CD8-positive, alpha-beta memory T cell (primary cell): ENCODE results near the gene FBXL15. TPM values are rescaled to one million over a fixed set of nuclear protein-coding genes. Genes with fewer than 3 reads are reported as not detected.
A peak's percentile ranks its signal among the peaks of the same experiment; 100 is the strongest.

Source experiments
- CTCF ChIA-PET: fragments of 350-600 bp; sonication (Branson Sonifier 250); formaldehyde crosslinking; loops from one replicate; lab custom pipeline; 2021; ENCODE audit warnings: antibody characterized with exemption; lab: Charles Lee
- POLR2A ChIA-PET: fragments of 350-600 bp; sonication (Branson Sonifier 250); formaldehyde crosslinking; loops from one replicate; lab custom pipeline; 2021; ENCODE audit warnings: antibody characterized with exemption; lab: Charles Lee
- DNase-seq, 5 donors: peaks; one replicate each; pipeline versions ENCODE4 v3.0.0 to v3.0.0-alpha.2; 2020 to 2022; ENCODE audit warnings: mixed read lengths in 1 of 5
- H3K27ac ChIP-seq: one replicate; pipeline ENCODE4 v1.7.0; 2013; ENCODE audit warnings: low read depth, mild to moderate bottlenecking, low read length, moderate library complexity
- H3K27me3 ChIP-seq: 2 replicates; pipeline ENCODE4 v1.7.0; 2013; ENCODE audit warnings: low read length, mild to moderate bottlenecking; ENCODE audit not compliant: insufficient read depth, poor library complexity, severe bottlenecking
- H3K36me3 ChIP-seq: 2 replicates; pipeline ENCODE4 v1.7.0; 2013; ENCODE audit warnings: mild to moderate bottlenecking, low read length, moderate library complexity; ENCODE audit not compliant: insufficient read depth
- H3K4me1 ChIP-seq: 2 replicates; pipeline ENCODE4 v1.7.0; 2013; ENCODE audit warnings: mild to moderate bottlenecking, low read length, moderate library complexity; ENCODE audit not compliant: insufficient read depth
- H3K4me3 ChIP-seq: 2 replicates; pipeline ENCODE4 v1.7.0; 2013; ENCODE audit warnings: mild to moderate bottlenecking, low read length
- H3K9me3 ChIP-seq: 2 replicates; pipeline ENCODE4 v1.7.0; 2013; ENCODE audit warnings: mild to moderate bottlenecking, low read length
- H3K27ac Mint-ChIP-seq, 8 donors: one replicate each; pipeline ENCODE4 v1.8.0; 2020 to 2021; ENCODE audit warnings: mixed read lengths in 8 of 8, mild to moderate bottlenecking in 6 of 8, inconsistent platforms in 3 of 8, moderate library complexity in 3 of 8
- H3K27me3 Mint-ChIP-seq, 2 donors: one replicate each; pipeline ENCODE4 v1.8.0; 2020 to 2021; ENCODE audit warnings: mixed read lengths in 2 of 2, mild to moderate bottlenecking in 1 of 2, moderate library complexity in 1 of 2
- H3K36me3 Mint-ChIP-seq, 3 donors: one replicate each; pipeline ENCODE4 v1.8.0; 2020 to 2021; ENCODE audit warnings: mixed read lengths in 3 of 3, inconsistent platforms in 1 of 3, mild to moderate bottlenecking in 1 of 3
- H3K4me1 Mint-ChIP-seq, 3 donors: one replicate each; pipeline ENCODE4 v1.8.0; 2020 to 2021; ENCODE audit warnings: mixed read lengths in 3 of 3, inconsistent platforms in 1 of 3, mild to moderate bottlenecking in 1 of 3
- H3K4me3 Mint-ChIP-seq, 7 donors: one replicate each; pipeline ENCODE4 v1.8.0; 2020 to 2021; ENCODE audit warnings: mixed read lengths in 7 of 7, mild to moderate bottlenecking in 6 of 7, moderate library complexity in 4 of 7, inconsistent platforms in 2 of 7
- H3K9me3 Mint-ChIP-seq, 5 donors: one replicate each; pipeline ENCODE4 v1.8.0; 2020 to 2022; ENCODE audit warnings: mixed read lengths in 5 of 5, mild to moderate bottlenecking in 3 of 5, moderate library complexity in 2 of 5, inconsistent platforms in 1 of 5
- polyA plus RNA-seq: library from polyadenylated mRNA; unstranded; fragments of 300-500 nt; fragmentation: Illumina TruSeq; gene quantifications from one replicate; pipeline ENCODE4 v1.2.3, GENCODE V29; 2021
- total RNA-seq, 2 experiments: library from RNA; stranded (reverse); gene quantifications; one replicate each; pipeline ENCODE4 v1.2.3, GENCODE V29; 2021

The FBXL15 gene
- total and polyA plus RNA-seq, 3 experiments from 2014 or later = 13.5 to 33.4 (median 16.3) TPM

GRCh38 chr10:102394801-102395399 is 25.7 kb upstream of the FBXL15 start:
- Mint-ChIP-seq H3K4me1 (peaks cover 35 to 50% (median 37%) of the 10 kb centered on the region in 3 donors), H3K27ac (peak overlapping the region; percentile 98 to 100 (median 100)), H3K36me3 (peaks cover 0 to 46% (median 1%) of the 10 kb centered on the region in 3 donors), H3K9me3 (no peaks in the 10 kb centered on the region), H3K4me3 (peak overlapping the region; percentile 89 to 97 (median 96)), H3K27me3 (peaks cover 0 to 8% of the 10 kb centered on the region in 2 donors)
- Histone ChIP-seq H3K27me3 (no peaks in the 10 kb centered on the region), H3K27ac (peak overlapping the region; percentile 100), H3K36me3 (no peaks in the 10 kb centered on the region), H3K4me3 (peak overlapping the region; percentile 100), H3K9me3 (no peaks in the 10 kb centered on the region), H3K4me1 (peaks cover 32% of the 10 kb centered on the region)
- POLR2A ChIA-PET = interaction anchor here (0.6 to 4.0 kb wide), 9 partner anchors 25 to 275 kb away, joined by 3 to 30 read pairs (median 4); partner anchors contain the start of genes ACTR1A, C10orf95, FBXL15 and LDB1
- DNase-seq = peak in 1 of 5 donors; percentile 69
- CTCF ChIA-PET = interaction anchor here (0.6 to 5.0 kb wide), 17 partner anchors 9 to 250 kb away, joined by 3 to 34 read pairs (median 4); partner anchors contain the start of genes ACTR1A, C10orf95, SUFU and TRIM8

GRCh38 chr10:102395400-102396316 is 25.0 kb upstream of the FBXL15 start, which contains the start of gene NFKB2:
Gene NFKB2, plus strand, starts transcription at chr10:102395705. Its CDS starts 255 bp downstream, at chr10:102395960.
- peak within 1 kb of the TSS; percentile 100 for H3K4me3 ChIP-seq
- no peaks in the 10 kb centered on the region for H3K27me3 ChIP-seq
- peak within 1 kb of the TSS; percentile 100 for H3K27ac ChIP-seq
- H3K4me1 Mint-ChIP-seq = peaks cover 35 to 54% (median 37%) of the 10 kb centered on the region in 3 donors
- H3K36me3 ChIP-seq = no peaks in the 10 kb centered on the region
- POLR2A ChIA-PET = interaction anchor here (0.6 to 4.0 kb wide), 9 partner anchors 25 to 275 kb away, joined by 3 to 30 read pairs (median 5); partner anchors contain the start of genes ACTR1A, C10orf95, FBXL15 and LDB1
- peak within 1 kb of the TSS; percentile 89 to 97 (median 96) for H3K4me3 Mint-ChIP-seq
- H3K27ac Mint-ChIP-seq = peak within 1 kb of the TSS; percentile 98 to 100 (median 100)
- H3K36me3 Mint-ChIP-seq = peaks cover 0 to 52% (median 0%) of the 10 kb centered on the region in 3 donors
- no peaks in the 10 kb centered on the region for H3K9me3 ChIP-seq
- H3K4me1 ChIP-seq = peaks cover 38% of the 10 kb centered on the region
- peaks cover 0 to 8% of the 10 kb centered on the region in 2 donors for H3K27me3 Mint-ChIP-seq
- CTCF ChIA-PET = interaction anchor here (0.7 to 5.9 kb wide), 16 partner anchors 9 to 249 kb away, joined by 3 to 64 read pairs (median 4); partner anchors contain the start of genes ACTR1A, C10orf95, SUFU and TRIM8
- DNase-seq = peak; percentile 91 to 95 (median 91)
- H3K9me3 Mint-ChIP-seq = no peaks in the 10 kb centered on the region

- Histone ChIP-seq H3K27me3 (no peaks in the 10 kb centered on the region), H3K4me1 (peaks cover 38% of the 10 kb centered on the region), H3K4me3 (peak overlapping the region; percentile 100), H3K9me3 (no peaks in the 10 kb centered on the region), H3K27ac (peak overlapping the region; percentile 100), H3K36me3 (peaks cover 3% of the 10 kb centered on the region)
- peaks cover 0 to 8% of the 10 kb centered on the region in 2 donors for H3K27me3 Mint-ChIP-seq
- peaks cover 35 to 54% (median 37%) of the 10 kb centered on the region in 3 donors for H3K4me1 Mint-ChIP-seq
- CTCF ChIA-PET = interaction anchor here (4.3 to 5.9 kb wide), 3 partner anchors 54 to 165 kb away, joined by 25 to 64 read pairs (median 34); partner anchors contain the start of gene C10orf95
- POLR2A ChIA-PET = interaction anchor here (1.1 to 4.0 kb wide), 5 partner anchors 24 to 248 kb away, joined by 3 to 30 read pairs (median 4); partner anchors contain the start of genes C10orf95, FBXL15 and TRIM8
- H3K36me3 Mint-ChIP-seq = peaks cover 0 to 57% (median 0%) of the 10 kb centered on the region in 3 donors
- peak overlapping the region; percentile 89 to 97 (median 96) for H3K4me3 Mint-ChIP-seq
- peak overlapping the region; percentile 98 to 100 (median 100) for H3K27ac Mint-ChIP-seq
- no peaks in the 10 kb centered on the region for H3K9me3 Mint-ChIP-seq
- no peak for DNase-seq
These were observed 24.4 kb upstream of the FBXL15 start for GRCh38 chr10:102396317-102396650.

- peaks cover 35 to 54% (median 37%) of the 10 kb centered on the region in 3 donors for H3K4me1 Mint-ChIP-seq
- peak overlapping the region; percentile 98 to 100 (median 100) for H3K27ac Mint-ChIP-seq
- no peaks in the 10 kb centered on the region for H3K9me3 Mint-ChIP-seq
- ChIA-PET CTCF (interaction anchor here (1.3 to 5.9 kb wide), 7 partner anchors 16 to 245 kb away, joined by 3 to 64 read pairs (median 25); partner anchors contain the start of genes C10orf95 and FBXL15), POLR2A (interaction anchor here (1.1 to 4.0 kb wide), 3 partner anchors 24 to 166 kb away, joined by 3 to 30 read pairs (median 12); partner anchors contain the start of genes C10orf95 and FBXL15)
- H3K27me3 Mint-ChIP-seq = peaks cover 0 to 8% of the 10 kb centered on the region in 2 donors
- H3K36me3 ChIP-seq = peaks cover 8% of the 10 kb centered on the region
- DNase-seq = no peak
- no peaks in the 10 kb centered on the region for H3K9me3 ChIP-seq
- peaks cover 38% of the 10 kb centered on the region for H3K4me1 ChIP-seq
- H3K36me3 Mint-ChIP-seq = peaks cover 0 to 60% (median 0%) of the 10 kb centered on the region in 3 donors
- peak overlapping the region; percentile 100 for H3K4me3 ChIP-seq
- peak overlapping the region; percentile 100 for H3K27ac ChIP-seq
- peak overlapping the region; percentile 89 to 97 (median 96) for H3K4me3 Mint-ChIP-seq
- H3K27me3 ChIP-seq = no peaks in the 10 kb centered on the region
These were observed 23.9 kb upstream of the FBXL15 start for GRCh38 chr10:102396730-102397151.

- Mint-ChIP-seq H3K36me3 (peaks cover 0 to 66% (median 0%) of the 10 kb centered on the region in 3 donors), H3K27me3 (peaks cover 0 to 8% of the 10 kb centered on the region in 2 donors), H3K4me3 (peak overlapping the region; percentile 89 to 97 (median 96)), H3K9me3 (no peaks in the 10 kb centered on the region), H3K4me1 (peaks cover 35 to 54% (median 36%) of the 10 kb centered on the region in 3 donors), H3K27ac (peak overlapping the region; percentile 98 to 100 (median 100))
- Histone ChIP-seq H3K4me3 (no peak overlapping the region), H3K4me1 (peaks cover 38% of the 10 kb centered on the region), H3K9me3 (no peaks in the 10 kb centered on the region), H3K27ac (no peak overlapping the region), H3K27me3 (no peaks in the 10 kb centered on the region), H3K36me3 (peaks cover 8% of the 10 kb centered on the region)
- ChIA-PET CTCF (interaction anchor here (0.7 to 5.9 kb wide), 13 partner anchors 12 to 246 kb away, joined by 3 to 64 read pairs (median 20); partner anchors contain the start of genes C10orf95, CUEDC2 and FBXL15), POLR2A (interaction anchor here (0.9 to 1.1 kb wide), 2 partner anchors 54 to 92 kb away, joined by 3 to 7 read pairs; partner anchors contain the start of gene C10orf95)
- DNase-seq = no peak
These were observed 23.1 kb upstream of the FBXL15 start for GRCh38 chr10:102397222-102398171.

- Mint-ChIP-seq H3K4me1 (peaks cover 29 to 48% (median 31%) of the 10 kb centered on the region in 3 donors), H3K9me3 (no peaks in the 10 kb centered on the region), H3K4me3 (peak overlapping the region; percentile 43 to 97 (median 73)), H3K36me3 (peaks cover 0 to 68% (median 0%) of the 10 kb centered on the region in 3 donors), H3K27ac (peak overlapping the region; percentile 65 to 100 (median 99)), H3K27me3 (peaks cover 0 to 8% of the 10 kb centered on the region in 2 donors)
- peaks cover 37% of the 10 kb centered on the region for H3K4me1 ChIP-seq
- no peaks in the 10 kb centered on the region for H3K9me3 ChIP-seq
- H3K27me3 ChIP-seq = no peaks in the 10 kb centered on the region
- H3K27ac ChIP-seq = no peak overlapping the region
- POLR2A ChIA-PET = interaction anchor here (0.6 to 1.8 kb wide), 8 partner anchors 11 to 996 kb away, joined by 3 to 8 read pairs (median 5); no protein-coding TSS in a partner anchor
- peaks cover 8% of the 10 kb centered on the region for H3K36me3 ChIP-seq
- CTCF ChIA-PET = interaction anchor here (0.7 to 5.9 kb wide), 30 partner anchors 9 to 257 kb away, joined by 3 to 64 read pairs (median 7); partner anchors contain the start of genes C10orf95, CUEDC2, ELOVL3 and FBXL15
- no peak for DNase-seq
- H3K4me3 ChIP-seq = no peak overlapping the region
These were observed 22.2 kb upstream of the FBXL15 start for GRCh38 chr10:102398172-102399020.
